Glomerular visceral epithelial cell (primary cell): ENCODE data around the gene LRRC46.

Source experiments
- DNase-seq: peaks from one replicate; pipeline ENCODE4 v3.0.0-alpha.2; 2016; ENCODE audit errors: extremely low spot score

LRRC46 gene

GRCh38 chr17:47850692-47851573 is 19.5 kb downstream of the LRRC46 start, which contains the start of gene SP6:
TSS of gene SP6 (minus strand) at chr17:47851163. CDS start at chr17:47848429, 2,734 bp downstream.
- DNase-seq: peak; percentile 88

- no peak for DNase-seq
Observed at GRCh38 chr17:47851764-47852112, 20.3 kb downstream of the LRRC46 start.

GRCh38 chr17:47852113-47852949 is 20.9 kb downstream of the LRRC46 start:
- DNase-seq: no peak

GRCh38 chr17:47853616-47854015 is 22.1 kb downstream of the LRRC46 start:
- DNase-seq: no peak

GRCh38 chr17:47855737-47856136 is 24.3 kb downstream of the LRRC46 start:
- DNase-seq: no peak

- DNase-seq: no peak
Observed at GRCh38 chr17:47856830-47857229, 25.4 kb downstream of the LRRC46 start.

- DNase-seq: no peak
Observed at GRCh38 chr17:47857551-47858455, 26.3 kb downstream of the LRRC46 start.

GRCh38 chr17:47860386-47860785 is 28.9 kb downstream of the LRRC46 start:
- no peak for DNase-seq

GRCh38 chr17:47862621-47863440 is 31.4 kb downstream of the LRRC46 start:
- DNase-seq: peak; percentile 68

- no peak for DNase-seq
Observed at GRCh38 chr17:47864791-47865216, 33.3 kb downstream of the LRRC46 start.

- no peak for DNase-seq
Observed at GRCh38 chr17:47866941-47867340, 35.5 kb downstream of the LRRC46 start.

- no peak for DNase-seq
Observed at GRCh38 chr17:47867813-47868533, 36.5 kb downstream of the LRRC46 start.

- DNase-seq: no peak
Observed at GRCh38 chr17:47869114-47869513, 37.6 kb downstream of the LRRC46 start.

- no peak for DNase-seq
Observed at GRCh38 chr17:47870056-47870455, 38.6 kb downstream of the LRRC46 start.

- DNase-seq: no peak
Observed at GRCh38 chr17:47871048-47871447, 39.6 kb downstream of the LRRC46 start.

- no peak for DNase-seq
Observed at GRCh38 chr17:47872019-47872650, 40.7 kb downstream of the LRRC46 start.

GRCh38 chr17:47872651-47873161 is 41.2 kb downstream of the LRRC46 start:
- peak; percentile 50 for DNase-seq

GRCh38 chr17:47873200-47874090 is 42.0 kb downstream of the LRRC46 start:
- no peak for DNase-seq
